GM23248 (cell line): ENCODE results near the gene CPSF4L. TPM values are rescaled to one million over a fixed set of nuclear protein-coding genes. Genes with fewer than 3 reads are reported as not detected.

Experiments
- DNase-seq: peaks from one replicate; pipeline ENCODE4 v3.0.0-alpha.2; 2015
- H2AFZ ChIP-seq: fragments of 200-600 bp; sonication (generic); 2 replicates; pipeline ENCODE4 v1.6.1; 2016; ENCODE audit warnings: antibody characterized with exemption
- H3F3A ChIP-seq: fragments of 200-600 bp; sonication (generic); 2 replicates; pipeline ENCODE4 v1.6.1; 2016; ENCODE audit warnings: mild to moderate bottlenecking, antibody characterized with exemption, mixed run types; ENCODE audit not compliant: insufficient read depth
- H3K27ac ChIP-seq: fragments of 200-600 bp; sonication (generic); 2 replicates; pipeline ENCODE4 v1.5.1; 2016; ENCODE audit warnings: mild to moderate bottlenecking
- H3K27me3 ChIP-seq: fragments of 200-600 bp; sonication (generic); replicated peaks from 2 replicates; pipeline ENCODE4 v1.6.1; 2016; ENCODE audit warnings: mild to moderate bottlenecking; ENCODE audit not compliant: insufficient read depth
- H3K36me3 ChIP-seq: fragments of 200-600 bp; sonication (generic); 2 replicates; pipeline ENCODE4 v1.6.1; 2016; ENCODE audit warnings: low read depth, mild to moderate bottlenecking
- H3K4me1 ChIP-seq: fragments of 200-600 bp; sonication (generic); 2 replicates; pipeline ENCODE4 v1.6.1; 2016; ENCODE audit warnings: mild to moderate bottlenecking; ENCODE audit not compliant: insufficient read depth
- H3K4me2 ChIP-seq: fragments of 200-600 bp; sonication (generic); one replicate; pipeline ENCODE4 v1.6.1; 2016; ENCODE audit warnings: mild to moderate bottlenecking; ENCODE audit not compliant: unreplicated experiment
- H3K4me3 ChIP-seq: fragments of 200-600 bp; sonication (generic); 2 replicates; pipeline ENCODE4 v1.5.1; 2016; ENCODE audit warnings: mild to moderate bottlenecking
- H3K79me2 ChIP-seq: fragments of 200-600 bp; sonication (generic); 2 replicates; pipeline ENCODE4 v1.6.1; 2016; ENCODE audit warnings: mild to moderate bottlenecking; ENCODE audit not compliant: insufficient read depth
- H3K9ac ChIP-seq: fragments of 200-600 bp; sonication (generic); 2 replicates; pipeline ENCODE4 v1.6.1; 2016; ENCODE audit warnings: mild to moderate bottlenecking
- H3K9me2 ChIP-seq: fragments of 200-600 bp; sonication (generic); 2 replicates; pipeline ENCODE4 v1.6.1; 2016; ENCODE audit warnings: mixed run types, mild to moderate bottlenecking, moderate library complexity; ENCODE audit not compliant: insufficient read depth
- H3K9me3 ChIP-seq: fragments of 200-600 bp; sonication (generic); one replicate; pipeline ENCODE4 v1.6.1; 2017; ENCODE audit warnings: low read depth
- H4K20me1 ChIP-seq: fragments of 200-600 bp; sonication (generic); 2 replicates; pipeline ENCODE4 v1.6.0; 2016; ENCODE audit not compliant: insufficient read depth
- EZH2 ChIP-seq: fragments of 200-600 bp; sonication (generic); IDR thresholded peaks from 2 replicates; pipeline ENCODE4 v1.6.1; 2018; ENCODE audit warnings: antibody characterized with exemption, mild to moderate bottlenecking; ENCODE audit not compliant: insufficient read depth, poor library complexity, severe bottlenecking
- EZH2phosphoT487 ChIP-seq: fragments of 200-600 bp; sonication (generic); IDR thresholded peaks from 2 replicates; pipeline ENCODE4 v1.6.1; 2018; ENCODE audit warnings: antibody characterized with exemption, moderate library complexity, mild to moderate bottlenecking, low read depth; ENCODE audit not compliant: insufficient read depth
- WGBS, 2 experiments: methylation state at CpG; one replicate each; pipeline ENCODE4 v1.1.6; 2015 to 2017; ENCODE audit warnings: low lambda C conversion rate in 2 of 2, low coverage in 1 of 2; ENCODE audit errors: missing lambda C conversion rate in 2 of 2; 5-methylcytosine and 5-hydroxymethylcytosine counted together
- in situ Hi-C: fragments of 300-500 bp; cut with MboI; formaldehyde crosslinking; loops from 2 replicates; pipeline ENCODE4 v1.15.0; 2020
- polyA plus RNA-seq: library from polyadenylated mRNA; unstranded; fragments of >200 nt; fragmentation: Nextera tagmentation; extraction: Ambion mirVana; gene quantifications from 2 replicates; pipeline ENCODE4 v1.2.1, GENCODE V29; 2016
- total RNA-seq: library from RNA; depleted of rRNA; stranded (reverse); fragments of >200 nt; shearing (Covaris generic); gene quantifications from 2 replicates; pipeline ENCODE4 v1.2.3, GENCODE V29; 2014

CPSF4L gene
- total and polyA plus RNA-seq, 2 experiments from 2014 or later = not detected

- no peak overlapping the region for H3K27ac ChIP-seq
- no peak for TF ChIP-seq EZH2phosphoT487
- no peak for TF ChIP-seq EZH2
Measured at GRCh38 chr17:73250851-73251640, 10.6 kb downstream of the CPSF4L start.

GRCh38 chr17:73249700-73250099 is 12.0 kb downstream of the CPSF4L start:
- Histone ChIP-seq H3K79me2 (no peaks in the 10 kb centered on the region), H2AFZ (no peak overlapping the region), H3K4me2 (no peak overlapping the region), H3K9me3 (no peaks in the 10 kb centered on the region), H3K36me3 (no peaks in the 10 kb centered on the region), H3K27me3 (no peaks in the 10 kb centered on the region), H3K27ac (no peak overlapping the region), H3K4me3 (no peak overlapping the region), H3F3A (peaks cover 5% of the 10 kb centered on the region; the same call in 1 of the 2 replicates), H3K9ac (no peak overlapping the region), H4K20me1 (no peaks in the 10 kb centered on the region), H3K9me2 (no peaks in the 10 kb centered on the region), H3K4me1 (no peaks in the 10 kb centered on the region)
- in situ Hi-C loops = no loop called here
- TF ChIP-seq EZH2phosphoT487 = no peak
- TF ChIP-seq EZH2 = no peak
- WGBS, 2 experiments = 81 to 84% methylated on average over 8 of the region's 8 CpGs
- DNase-seq = no peak

More at GRCh38 chr17:73250851-73251640, 10.6 kb downstream of the CPSF4L start:
- Histone ChIP-seq H3K9me3 (no peaks in the 10 kb centered on the region), H3K4me1 (no peaks in the 10 kb centered on the region), H3K27me3 (no peaks in the 10 kb centered on the region), H2AFZ (no peak overlapping the region), H3K9ac (no peak overlapping the region), H3K4me3 (no peak overlapping the region), H3K9me2 (no peaks in the 10 kb centered on the region), H3K36me3 (no peaks in the 10 kb centered on the region), H4K20me1 (no peaks in the 10 kb centered on the region), H3K79me2 (no peaks in the 10 kb centered on the region), H3F3A (peaks cover 5% of the 10 kb centered on the region; the same call in 1 of the 2 replicates), H3K4me2 (no peak overlapping the region)
- in situ Hi-C loops = no loop called here
- 68 to 74% methylated on average over 10 of the region's 10 CpGs for WGBS, 2 experiments
- no peak for DNase-seq

GRCh38 chr17:73248532-73248931 is 13.1 kb downstream of the CPSF4L start:
- in situ Hi-C loops = no loop called here
- no peaks in the 10 kb centered on the region for H3K27me3 ChIP-seq
- no peak overlapping the region for H3K4me2 ChIP-seq
- no peaks in the 10 kb centered on the region for H4K20me1 ChIP-seq
- no peak overlapping the region for H3K27ac ChIP-seq
- 85 to 86% methylated on average over 10 of the region's 10 CpGs for WGBS, 2 experiments
- no peak for DNase-seq
- no peaks in the 10 kb centered on the region for H3K79me2 ChIP-seq
- no peak for TF ChIP-seq EZH2
- no peak for TF ChIP-seq EZH2phosphoT487
- H2AFZ ChIP-seq = no peak overlapping the region
- no peak overlapping the region for H3K9ac ChIP-seq
- H3K9me2 ChIP-seq = no peaks in the 10 kb centered on the region
- no peaks in the 10 kb centered on the region; the same call in 1 of the 2 replicates for H3K36me3 ChIP-seq
- no peaks in the 10 kb centered on the region for H3K4me1 ChIP-seq
- H3K9me3 ChIP-seq = no peaks in the 10 kb centered on the region
- H3F3A ChIP-seq = peaks cover 5% of the 10 kb centered on the region; the same call in 1 of the 2 replicates
- no peak overlapping the region for H3K4me3 ChIP-seq

DNA sequence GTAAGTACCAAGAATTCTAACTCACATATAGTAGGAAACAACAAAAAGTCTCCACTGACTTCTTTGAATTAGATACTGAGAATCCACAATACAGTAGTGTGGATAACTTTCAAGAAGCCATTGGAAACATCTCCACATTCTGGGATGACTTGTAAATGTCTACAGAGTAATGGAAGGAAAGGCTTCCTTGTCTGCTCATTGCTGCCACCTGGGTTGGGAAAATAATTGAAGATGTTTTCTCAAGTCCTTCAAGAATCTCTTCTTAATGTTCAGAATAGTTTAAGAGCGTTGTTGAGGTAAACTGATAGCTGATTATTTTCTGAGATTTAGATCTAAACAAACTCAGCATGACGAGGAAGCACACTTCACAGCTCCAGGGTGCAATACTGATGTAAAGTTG is 14.0 kb downstream of the CPSF4L start:
- Histone ChIP-seq H3F3A (peaks cover 5% of the 10 kb centered on the region; the same call in 1 of the 2 replicates), H3K9me3 (no peaks in the 10 kb centered on the region), H4K20me1 (no peaks in the 10 kb centered on the region), H3K4me1 (no peaks in the 10 kb centered on the region), H3K9me2 (no peaks in the 10 kb centered on the region), H3K27ac (no peak overlapping the region), H3K4me3 (no peak overlapping the region), H3K27me3 (no peaks in the 10 kb centered on the region), H3K4me2 (no peak overlapping the region), H3K9ac (no peak overlapping the region), H2AFZ (no peak overlapping the region), H3K36me3 (no peaks in the 10 kb centered on the region; the same call in 1 of the 2 replicates), H3K79me2 (no peaks in the 10 kb centered on the region)
- TF ChIP-seq EZH2phosphoT487 = no peak
- no peak for TF ChIP-seq EZH2
- in situ Hi-C loops = no loop called here
- DNase-seq = no peak
- 95 to 98% methylated on average over 2 of the region's 2 CpGs for WGBS, 2 experiments
